Ectodermal cell (in vitro differentiated cells): Measurements from ENCODE around the gene UQCRC1.
A peak's percentile ranks its signal among the peaks of the same experiment; 100 is the strongest.

ENCODE experiments used
- H3K27ac ChIP-seq: 2 replicates; pipeline ENCODE4 v1.7.0; 2013; ENCODE audit warnings: mild to moderate bottlenecking, low read depth, low read length; ENCODE audit not compliant: insufficient read depth, poor library complexity, severe bottlenecking
- H3K27me3 ChIP-seq: 2 replicates; pipeline ENCODE4 v1.7.0; 2013; ENCODE audit warnings: mild to moderate bottlenecking, low read length; ENCODE audit not compliant: insufficient read depth, control insufficient read depth, poor library complexity, severe bottlenecking
- H3K36me3 ChIP-seq: one replicate; pipeline ENCODE4 v1.7.0; 2013; ENCODE audit warnings: low read length; ENCODE audit not compliant: control insufficient read depth, insufficient read depth
- H3K4me1 ChIP-seq: one replicate; pipeline ENCODE4 v1.7.0; 2013; ENCODE audit warnings: low read length; ENCODE audit not compliant: control insufficient read depth, insufficient read depth
- H3K4me3 ChIP-seq: 2 replicates; pipeline ENCODE4 v1.7.0; 2013; ENCODE audit warnings: low read depth, low read length, control low read depth; ENCODE audit not compliant: insufficient read depth
- H3K9me3 ChIP-seq: 2 replicates; pipeline ENCODE4 v1.7.0; 2013; ENCODE audit warnings: mild to moderate bottlenecking, low read length, moderate library complexity; ENCODE audit not compliant: control insufficient read depth
- WGBS, 2 experiments: methylation state at CpG; one replicate each; pipeline ENCODE4 v1.1.7; 2013; ENCODE audit warnings: missing lambda C conversion rate in 2 of 2; 5-methylcytosine and 5-hydroxymethylcytosine counted together

Gene UQCRC1

DNA sequence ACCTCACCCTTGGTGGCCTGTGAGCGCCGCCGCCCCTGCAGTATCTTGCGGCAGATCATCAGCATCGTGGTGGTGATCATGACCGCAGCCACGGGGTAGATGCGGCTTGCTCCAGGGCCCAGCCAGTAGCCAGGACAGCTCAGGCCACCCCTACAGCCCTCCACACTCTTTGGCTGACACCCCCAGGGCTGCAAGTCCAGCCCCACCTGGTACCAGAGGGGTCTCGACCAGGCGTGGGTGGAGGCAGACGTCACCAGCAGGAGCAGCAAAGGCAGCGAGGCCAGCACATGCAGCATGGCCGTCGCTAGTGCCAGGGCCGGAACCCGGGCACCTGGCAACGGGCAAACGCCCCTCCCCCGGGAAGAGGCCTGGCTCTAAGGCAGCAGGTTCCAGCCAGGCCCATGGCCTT, 12.0 kb upstream of the UQCRC1 start, which contains the start of gene TMEM89:
Gene TMEM89, minus strand, starts transcription at position 309 of the 409 bp plus-strand sequence. Its CDS starts 13 bp downstream, at position 296.
- H3K27ac ChIP-seq = no peak within 1 kb of the TSS
- H3K27me3 ChIP-seq = no peaks in the 10 kb centered on the region
- 95% methylated on average over 19 of the region's 19 CpGs for WGBS, 2 experiments
- no peaks in the 10 kb centered on the region for H3K9me3 ChIP-seq
- H3K4me3 ChIP-seq = no peak within 1 kb of the TSS
- H3K36me3 ChIP-seq = peaks cover 7% of the 10 kb centered on the region
- H3K4me1 ChIP-seq = no peaks in the 10 kb centered on the region

DNA sequence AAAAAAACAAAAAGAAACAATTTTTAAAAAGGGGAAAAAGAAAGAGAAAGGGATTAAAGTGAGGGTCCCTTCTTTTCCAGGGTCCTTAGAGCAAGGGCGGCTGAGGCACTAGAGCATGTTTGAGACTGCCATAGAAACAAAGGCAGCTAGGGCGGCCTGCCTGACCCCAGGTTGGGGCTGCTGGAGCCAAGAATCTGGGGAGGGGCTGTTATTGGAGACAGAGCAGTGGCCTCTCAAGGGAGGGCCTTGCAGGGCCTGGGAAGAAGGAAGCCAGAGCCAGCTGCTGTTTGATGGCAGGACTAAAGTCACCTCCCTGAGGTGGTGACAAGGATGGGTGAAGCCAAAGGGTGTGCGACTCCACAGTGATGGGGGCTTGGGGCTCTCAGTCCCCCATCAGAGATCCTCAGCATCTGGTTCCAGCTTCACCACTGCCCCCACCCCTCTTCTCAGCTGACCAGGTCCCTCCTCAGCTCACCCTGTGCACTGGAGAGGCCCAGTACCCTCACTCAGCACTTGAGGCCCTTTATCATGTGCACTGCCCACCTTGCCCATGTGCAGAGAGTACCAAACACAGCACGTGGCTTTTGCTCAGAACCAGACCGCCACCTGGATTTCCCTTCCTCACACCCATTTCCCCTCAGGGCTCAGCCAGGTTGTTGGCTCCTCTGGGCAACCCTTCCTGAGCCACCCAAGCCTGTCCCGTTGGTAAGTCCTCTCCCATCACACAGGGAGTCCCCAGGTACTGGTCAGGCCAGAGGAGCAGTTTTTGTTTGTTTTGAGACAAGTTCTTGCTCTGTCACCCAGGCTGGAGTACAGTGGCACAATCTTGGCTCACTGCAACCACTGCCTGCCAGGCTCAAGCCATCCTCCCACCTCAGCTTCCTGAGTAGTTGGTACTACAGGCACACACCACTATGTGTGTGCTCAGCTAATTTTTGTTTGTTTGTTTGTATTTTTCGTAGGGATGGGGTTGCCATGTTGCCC, 10.4 kb upstream of the UQCRC1 start:
- WGBS, 2 experiments = 92 to 93% methylated on average over 7 of the region's 7 CpGs
- no peak overlapping the region for H3K27ac ChIP-seq
- peaks cover 2% of the 10 kb centered on the region for H3K9me3 ChIP-seq
- H3K4me3 ChIP-seq = no peak overlapping the region
- H3K36me3 ChIP-seq = peaks cover 7% of the 10 kb centered on the region
- H3K27me3 ChIP-seq = no peaks in the 10 kb centered on the region
- no peaks in the 10 kb centered on the region for H3K4me1 ChIP-seq

DNA sequence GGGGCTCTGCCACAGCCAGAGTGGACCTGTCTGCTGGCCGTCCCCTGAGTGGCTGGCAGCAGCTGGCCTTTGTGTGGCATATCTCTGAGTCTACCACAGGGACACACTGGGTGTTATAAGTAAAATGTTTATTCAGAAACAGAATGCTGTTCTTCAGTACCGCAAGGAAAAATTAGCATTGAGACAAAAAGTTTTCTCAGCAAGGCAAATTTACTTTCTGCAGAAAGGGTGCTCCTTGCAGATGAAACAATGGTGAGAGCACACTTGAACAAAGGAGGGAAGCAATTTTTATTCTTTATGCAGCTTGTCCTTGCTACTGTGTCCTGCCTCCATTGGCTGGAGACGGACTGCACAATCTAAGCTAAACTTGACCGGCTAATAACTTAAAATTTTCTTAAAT, 8.1 kb upstream of the UQCRC1 start:
- no peaks in the 10 kb centered on the region for H3K4me1 ChIP-seq
- peak overlapping the region; percentile 6 for H3K4me3 ChIP-seq
- peaks cover 2% of the 10 kb centered on the region for H3K9me3 ChIP-seq
- no peak overlapping the region for H3K27ac ChIP-seq
- H3K36me3 ChIP-seq = peaks cover 7% of the 10 kb centered on the region
- whole genome bisulfite sequencing, 2 experiments = 96 to 99% methylated on average over 4 of the region's 4 CpGs
- no peaks in the 10 kb centered on the region for H3K27me3 ChIP-seq

DNA sequence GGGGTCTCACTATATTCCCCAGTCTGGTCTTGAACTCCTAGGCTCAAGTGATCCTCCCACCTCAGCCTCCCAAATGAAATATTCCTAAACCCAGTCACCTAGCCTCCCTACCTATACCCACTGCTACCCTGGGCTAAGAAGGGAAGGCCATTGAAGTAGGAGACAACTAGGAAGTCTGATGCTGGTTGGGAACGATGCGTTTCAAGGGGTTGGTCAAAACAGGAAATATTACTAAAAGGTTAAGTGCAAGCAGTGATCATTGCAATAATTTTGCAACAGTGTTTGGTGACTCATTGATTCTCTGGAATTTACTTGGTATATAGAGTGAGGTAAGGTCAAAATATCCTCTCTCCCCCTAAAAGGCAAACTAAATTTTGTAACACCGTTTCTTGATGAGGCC, 4.6 kb upstream of the UQCRC1 start:
- 98 to 100% methylated on average over 3 of the region's 3 CpGs for WGBS, 2 experiments
- H3K4me3 ChIP-seq = no peak overlapping the region
- H3K9me3 ChIP-seq = peaks cover 2% of the 10 kb centered on the region

DNA sequence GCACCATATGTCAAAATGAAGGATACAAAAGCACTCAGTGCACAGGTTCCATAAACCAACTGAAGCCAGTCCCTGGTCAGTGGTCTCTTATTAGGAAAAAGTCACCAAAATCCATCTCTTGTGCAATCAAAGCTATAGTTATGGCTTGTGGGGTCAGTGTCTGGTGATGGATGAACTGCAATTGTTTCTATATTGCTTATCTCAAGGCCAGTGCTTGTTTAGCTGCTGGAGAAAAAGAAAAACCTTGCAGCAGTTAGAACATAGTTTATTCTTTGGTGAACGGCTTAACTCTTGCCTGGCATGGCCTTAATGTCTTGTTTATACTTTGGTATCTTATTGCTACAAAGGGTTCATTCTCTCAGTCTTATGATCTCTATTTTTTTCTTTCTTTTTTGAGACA, 2.9 kb upstream of the UQCRC1 start:
- Histone ChIP-seq H3K4me1 (no peaks in the 10 kb centered on the region), H3K4me3 (no peak overlapping the region), H3K36me3 (no peaks in the 10 kb centered on the region), H3K27ac (no peak overlapping the region), H3K27me3 (no peaks in the 10 kb centered on the region), H3K9me3 (peaks cover 2% of the 10 kb centered on the region)
- 100% methylated on average over 1 of the region's 1 CpG for WGBS, 2 experiments

More for the DNA sequence above, 4.6 kb upstream of the UQCRC1 start:
- H3K27ac ChIP-seq = no peak overlapping the region
- no peaks in the 10 kb centered on the region for H3K4me1 ChIP-seq
- H3K27me3 ChIP-seq = no peaks in the 10 kb centered on the region
- H3K36me3 ChIP-seq = no peaks in the 10 kb centered on the region

DNA sequence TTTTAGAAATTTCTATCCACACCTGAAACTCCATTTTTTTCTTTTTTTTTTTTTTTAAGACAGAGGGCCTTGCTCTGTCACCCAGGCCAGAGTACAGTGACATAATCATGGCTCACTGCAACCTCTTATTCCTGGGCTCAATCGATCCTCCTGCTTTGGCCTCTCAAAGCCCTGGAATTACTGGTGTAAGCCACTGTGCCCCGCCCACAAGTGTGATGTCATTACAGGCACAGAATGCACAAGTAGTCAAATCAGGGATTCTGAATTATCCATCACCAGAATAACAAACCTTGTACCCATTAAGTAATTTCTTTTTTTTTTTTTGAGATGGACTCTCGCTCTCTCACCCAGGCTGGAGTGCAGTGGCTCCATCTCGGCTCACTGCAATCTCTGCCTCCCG, 1.9 kb downstream of the UQCRC1 start:
- WGBS, 2 experiments = 91 to 93% methylated on average over 5 of the region's 5 CpGs
- H3K9me3 ChIP-seq = no peaks in the 10 kb centered on the region
- H3K4me3 ChIP-seq = no peak overlapping the region
- H3K27ac ChIP-seq = no peak overlapping the region
- peaks cover 37% of the 10 kb centered on the region for H3K36me3 ChIP-seq
- no peaks in the 10 kb centered on the region for H3K27me3 ChIP-seq
- no peaks in the 10 kb centered on the region for H3K4me1 ChIP-seq

DNA sequence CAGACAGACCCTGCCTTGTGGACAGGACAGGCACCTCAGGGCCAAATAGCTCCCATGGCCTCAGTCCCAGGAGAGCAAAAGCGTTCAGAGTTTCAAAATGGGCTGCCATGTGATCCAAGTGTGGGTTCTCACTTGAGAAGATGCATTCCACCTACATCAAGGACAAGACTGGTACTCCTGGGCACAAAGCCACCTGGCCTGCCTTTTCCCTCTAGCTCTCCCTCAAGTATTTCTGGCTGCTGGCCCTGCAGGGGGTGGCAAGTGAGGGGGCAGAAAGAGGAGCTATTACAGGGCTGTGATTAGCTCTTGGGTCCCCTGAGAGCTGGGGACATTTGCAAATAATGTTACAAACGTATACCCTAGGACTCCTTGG, 7.8 kb downstream of the UQCRC1 start:
- WGBS, 2 experiments = 92 to 93% methylated on average over 2 of the region's 2 CpGs
- peaks cover 74% of the 10 kb centered on the region for H3K36me3 ChIP-seq
- H3K27me3 ChIP-seq = no peaks in the 10 kb centered on the region
- no peak overlapping the region for H3K27ac ChIP-seq
- H3K9me3 ChIP-seq = no peaks in the 10 kb centered on the region
- no peaks in the 10 kb centered on the region for H3K4me1 ChIP-seq
- no peak overlapping the region for H3K4me3 ChIP-seq

DNA sequence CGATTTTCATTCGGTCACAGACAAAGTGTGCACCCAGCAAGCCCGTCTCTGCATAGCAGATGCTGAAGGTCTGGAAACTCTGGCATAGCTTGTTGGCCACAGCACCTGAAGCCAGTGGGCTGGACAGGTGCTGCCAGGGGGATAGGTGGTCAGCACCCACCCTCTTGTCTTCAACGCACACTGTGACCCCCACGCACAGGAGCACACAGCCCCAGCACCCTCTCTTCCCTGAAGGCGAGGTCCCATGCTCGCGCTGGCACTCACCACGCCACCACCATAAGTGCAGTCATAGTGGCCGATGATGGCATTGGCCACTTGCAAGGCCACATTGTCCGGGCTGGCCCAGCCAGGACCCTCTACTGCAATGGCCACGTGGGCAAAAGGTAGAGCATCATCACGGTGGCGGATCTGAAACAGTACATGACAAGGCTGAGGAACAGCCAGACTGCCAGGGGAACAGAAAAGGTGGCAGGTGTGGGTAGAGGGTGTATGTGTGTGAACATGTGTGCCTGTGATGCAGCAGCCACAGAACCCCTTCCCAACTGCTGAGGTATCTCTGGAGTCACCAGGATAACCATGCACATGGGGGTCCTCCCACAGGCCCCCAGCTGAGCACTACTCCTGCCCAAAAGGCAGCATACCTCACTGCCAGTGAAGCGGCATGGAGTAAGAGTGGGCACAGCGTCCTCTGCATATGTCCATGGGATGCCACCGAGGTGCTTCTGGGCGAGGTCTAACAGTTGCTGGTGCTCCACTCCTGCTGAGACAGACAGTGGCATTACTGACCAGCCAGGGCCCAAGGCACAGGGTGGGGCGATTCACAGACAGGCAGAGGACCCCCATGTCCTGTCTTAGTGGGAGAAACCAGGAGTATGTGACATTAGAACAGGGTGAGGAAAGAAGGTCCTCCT, 8.5 kb downstream of the UQCRC1 start:
- Histone ChIP-seq H3K9me3 (no peaks in the 10 kb centered on the region), H3K4me1 (peaks cover 3% of the 10 kb centered on the region), H3K4me3 (no peak overlapping the region), H3K36me3 (peaks cover 70% of the 10 kb centered on the region), H3K27me3 (no peaks in the 10 kb centered on the region), H3K27ac (no peak overlapping the region)
- whole genome bisulfite sequencing, 2 experiments = 96% methylated on average over 19 of the region's 19 CpGs

DNA sequence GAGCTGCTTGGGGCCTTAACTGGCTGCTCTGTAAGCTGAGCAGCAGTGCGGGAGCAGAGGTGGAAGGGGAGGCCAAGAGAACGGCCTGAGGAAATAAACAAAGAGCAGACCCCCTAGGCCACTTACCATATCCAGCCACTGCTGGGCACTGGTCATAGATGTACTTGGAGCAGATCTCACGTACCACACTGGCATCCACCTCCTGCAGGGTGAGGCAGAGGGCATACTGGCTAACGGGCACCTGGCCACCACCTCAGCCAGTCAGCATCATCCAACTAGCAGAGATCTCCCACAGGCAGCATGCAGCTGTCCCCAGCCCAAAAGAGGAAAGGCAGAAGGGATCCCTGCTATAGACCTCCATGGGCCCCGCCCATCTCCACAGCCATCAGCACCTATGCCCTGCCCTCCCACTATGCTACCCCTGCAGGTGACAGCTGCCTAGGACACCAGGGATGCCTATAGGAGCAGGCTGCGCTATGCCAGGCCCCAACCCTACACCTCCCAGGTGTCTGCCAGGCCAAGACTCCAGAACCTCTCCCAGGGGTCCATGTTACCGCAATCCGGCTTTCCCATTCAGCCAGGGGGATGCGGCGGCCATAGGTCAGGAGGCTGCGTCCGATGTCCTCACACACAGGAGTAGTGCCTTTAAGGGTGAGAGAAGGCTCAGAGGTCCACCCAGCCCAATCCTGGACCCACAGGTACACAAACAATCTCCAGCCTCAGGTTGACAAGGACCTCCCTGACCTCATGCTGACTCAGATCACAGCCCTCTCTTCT, 9.7 kb downstream of the UQCRC1 start:
- Histone ChIP-seq H3K9me3 (no peaks in the 10 kb centered on the region), H3K4me1 (peaks cover 13% of the 10 kb centered on the region), H3K36me3 (peaks cover 59% of the 10 kb centered on the region), H3K27me3 (peaks cover 9% of the 10 kb centered on the region), H3K27ac (no peak overlapping the region), H3K4me3 (no peak overlapping the region)
- 92 to 96% methylated on average over 12 of the region's 12 CpGs for WGBS, 2 experiments
